Activated CD8-positive, alpha-beta memory T cell treated with anti-CD3 and anti-CD28 coated beads, Interleukin-2, amount 50 U/mL, for 1 hour (primary cell): ENCODE results near the gene SLC13A4.
"Not testable (repeated sequence)": the region's sequence is repeated elsewhere in the genome, so short reads cannot be mapped to it uniquely, and the experiment has no call there.

Experiments
- DNase-seq: peaks from one replicate; pipeline ENCODE4 v3.0.0-alpha.2; 2020; ENCODE audit errors: extremely low read depth

SLC13A4 gene

GRCh38 chr7:135748770-135749169 is 20.8 kb upstream of the SLC13A4 start, which contains the start of gene FAM180A:
Gene FAM180A, minus strand, starts transcription at chr7:135748813. Its CDS starts 233 bp downstream, at chr7:135748580.
- no peak for DNase-seq

DNA sequence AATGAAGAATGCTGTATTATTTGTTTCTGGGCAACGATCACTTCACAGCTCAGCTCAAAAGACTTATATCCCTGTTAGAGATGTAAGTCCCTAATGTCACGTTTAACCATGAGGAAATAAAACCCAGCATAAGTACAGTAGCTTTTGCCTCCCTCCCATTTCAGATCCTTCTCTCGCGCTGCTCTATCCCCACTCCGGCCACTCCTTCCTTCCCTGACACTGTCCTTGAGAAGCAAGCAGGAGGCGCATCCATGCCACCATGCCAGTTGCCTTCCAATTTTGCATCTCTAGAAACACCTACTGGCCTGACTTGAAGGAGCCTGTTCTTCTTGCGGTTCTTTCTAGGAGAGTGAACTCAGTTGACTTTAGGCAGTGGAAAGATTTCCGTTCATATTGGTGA is 19.4 kb upstream of the SLC13A4 start:
- DNase-seq: no peak

DNA sequence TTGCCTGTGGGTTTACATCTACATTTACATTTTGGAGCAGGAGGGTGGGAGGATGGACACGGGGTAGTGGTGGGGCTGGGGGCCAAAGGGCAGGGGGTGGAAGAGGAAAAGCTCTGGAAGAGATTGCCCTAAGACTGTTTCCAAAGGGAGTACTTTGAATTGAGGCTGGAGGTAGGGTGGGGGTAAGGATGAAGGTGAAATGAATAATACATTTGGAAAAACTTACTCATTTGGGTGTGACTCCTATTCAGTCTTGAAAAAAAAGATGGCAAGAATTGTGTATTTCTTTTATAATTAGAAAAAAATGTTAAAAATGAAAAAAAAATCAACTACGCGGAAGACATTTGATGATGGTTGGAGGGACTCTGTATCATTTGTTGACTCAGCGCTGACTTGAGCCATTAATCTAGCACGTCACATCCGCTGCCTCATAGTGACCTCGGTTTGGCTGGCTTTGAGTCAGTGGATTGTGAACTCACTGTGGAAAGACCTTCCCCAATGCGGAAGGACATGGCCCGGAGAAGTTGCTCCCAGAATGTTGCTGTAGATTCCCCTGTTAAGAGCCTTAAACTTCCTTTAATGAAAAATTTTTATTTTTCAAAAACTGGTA is 17.8 kb upstream of the SLC13A4 start:
- DNase-seq: no peak

GRCh38 chr7:135744938-135745702 is 17.1 kb upstream of the SLC13A4 start:
- DNase-seq: no peak

GRCh38 chr7:135743907-135744731 is 16.1 kb upstream of the SLC13A4 start:
- no peak for DNase-seq

DNA sequence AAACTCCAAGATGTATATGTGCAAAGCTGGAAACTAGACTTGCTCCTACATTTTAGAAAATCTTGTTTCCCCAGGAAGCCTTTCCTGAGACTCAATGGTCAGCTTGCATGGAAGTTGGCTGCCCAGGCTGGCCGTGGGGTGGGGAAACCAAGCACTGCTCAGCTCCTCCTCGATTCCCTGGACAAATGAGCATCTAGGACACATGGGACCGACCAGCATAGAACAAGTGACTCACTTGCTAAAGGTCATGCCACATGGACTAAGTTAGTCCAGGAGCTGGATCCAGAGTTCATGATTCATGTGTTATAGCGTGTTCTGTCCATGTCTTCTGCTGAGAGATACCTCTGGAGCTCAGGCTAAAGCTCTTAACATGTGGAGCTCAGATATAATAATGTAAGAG is 14.4 kb upstream of the SLC13A4 start:
- DNase-seq: no peak

- no peak for DNase-seq
Observed at GRCh38 chr7:135741905-135742304, 13.9 kb upstream of the SLC13A4 start.

DNA sequence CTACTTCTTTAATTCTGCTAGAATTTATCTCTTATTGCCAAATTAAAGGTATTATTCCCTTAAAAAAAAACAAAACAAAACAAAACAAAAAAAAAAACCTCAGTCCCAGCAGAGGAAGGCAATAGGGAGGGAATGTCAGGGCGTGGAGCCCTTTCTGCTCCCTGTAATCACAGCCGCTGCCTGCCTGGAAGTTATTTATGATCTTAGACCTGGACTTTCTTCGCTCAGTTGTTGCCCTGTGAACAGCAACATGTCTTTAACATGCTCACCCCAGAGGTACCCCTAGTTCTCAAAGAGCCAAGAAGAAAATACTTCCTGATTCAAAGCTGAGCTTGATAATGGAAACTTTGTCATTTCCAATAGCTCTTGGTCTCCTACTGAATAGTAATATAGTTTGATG is 12.9 kb upstream of the SLC13A4 start:
- DNase-seq: no peak

DNA sequence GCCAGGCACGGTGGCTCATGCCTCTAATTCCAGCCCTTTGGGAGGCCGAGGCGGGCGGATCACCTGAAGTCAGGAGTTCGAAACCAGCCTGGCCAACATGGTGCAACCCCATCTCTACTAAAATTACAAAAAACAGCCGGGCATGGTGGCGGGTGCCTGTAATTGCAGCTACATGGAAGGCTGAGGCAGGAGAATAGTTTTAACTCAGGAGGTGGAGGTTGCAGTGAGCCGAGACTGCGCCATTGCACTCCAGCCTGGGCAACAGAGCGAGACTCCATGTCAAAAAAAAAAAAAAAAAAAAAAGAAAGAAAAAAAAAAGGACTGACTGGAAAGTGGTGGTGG is 9.3 kb upstream of the SLC13A4 start:
- DNase-seq: not testable (repeated sequence)

DNA sequence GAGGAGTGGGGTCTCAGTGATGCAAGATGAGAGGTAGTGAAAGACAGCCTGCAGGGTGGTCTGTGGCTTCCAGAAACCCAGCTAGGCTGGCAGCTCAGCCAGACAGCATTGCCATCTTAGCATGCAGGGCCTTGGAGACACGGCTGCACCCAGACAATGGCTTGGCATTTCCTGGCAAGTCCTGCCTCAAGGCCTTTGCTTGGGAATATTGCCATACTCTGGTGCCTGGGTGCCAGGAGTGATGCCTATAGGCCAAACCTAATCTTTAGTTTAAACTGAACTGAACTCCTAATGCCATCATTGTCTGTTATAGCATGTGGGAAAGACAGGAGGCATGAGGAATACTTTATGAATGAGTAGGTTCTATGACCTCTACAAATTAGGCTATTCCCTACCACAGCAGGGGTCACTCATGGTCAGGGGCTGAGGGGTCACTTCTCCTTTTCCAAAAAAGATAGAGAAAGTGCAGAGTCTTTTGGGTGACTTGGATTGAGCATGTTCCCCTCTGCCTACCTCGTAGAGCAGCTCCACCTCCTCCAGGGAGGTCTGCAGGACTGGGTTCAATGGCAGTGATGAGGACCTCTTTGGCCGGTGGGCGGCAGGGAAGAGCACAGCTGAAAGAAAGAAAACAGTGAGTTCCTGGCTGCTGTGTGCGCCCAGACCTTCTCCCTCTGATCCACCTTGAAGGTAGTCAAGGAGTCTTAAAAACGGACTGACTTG is 8.8 kb upstream of the SLC13A4 start:
- DNase-seq: no peak

DNA sequence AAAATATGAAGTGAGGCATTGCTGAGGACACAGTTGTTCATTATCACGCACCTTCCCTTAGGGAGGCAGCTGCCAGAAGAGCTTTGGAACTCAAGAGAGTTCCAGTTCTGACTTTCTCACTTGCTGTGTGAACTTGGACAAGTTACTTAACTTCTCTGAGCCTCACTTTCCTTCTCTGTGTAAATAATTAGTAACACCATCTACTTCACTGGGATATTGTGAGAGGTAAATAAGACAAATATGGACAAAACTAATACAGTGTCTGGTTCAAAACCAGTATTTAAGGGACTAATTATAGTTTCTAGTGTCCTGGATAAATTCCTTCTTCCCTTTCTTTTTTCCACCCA is 6.3 kb upstream of the SLC13A4 start:
- no peak for DNase-seq

- no peak for DNase-seq
Observed at GRCh38 chr7:135733603-135734342, 5.8 kb upstream of the SLC13A4 start.

- no peak for DNase-seq
Observed at GRCh38 chr7:135731131-135731530, 3.1 kb upstream of the SLC13A4 start.

- DNase-seq: no peak
Observed at GRCh38 chr7:135729230-135729629, 1.2 kb upstream of the SLC13A4 start.

- no peak for DNase-seq
Observed at GRCh38 chr7:135726911-135727673, 894 bp downstream of the SLC13A4 start.

- DNase-seq: no peak
Observed at GRCh38 chr7:135726276-135726788, 1.7 kb downstream of the SLC13A4 start.

GRCh38 chr7:135723411-135723810 is 4.6 kb downstream of the SLC13A4 start:
- no peak for DNase-seq

DNA sequence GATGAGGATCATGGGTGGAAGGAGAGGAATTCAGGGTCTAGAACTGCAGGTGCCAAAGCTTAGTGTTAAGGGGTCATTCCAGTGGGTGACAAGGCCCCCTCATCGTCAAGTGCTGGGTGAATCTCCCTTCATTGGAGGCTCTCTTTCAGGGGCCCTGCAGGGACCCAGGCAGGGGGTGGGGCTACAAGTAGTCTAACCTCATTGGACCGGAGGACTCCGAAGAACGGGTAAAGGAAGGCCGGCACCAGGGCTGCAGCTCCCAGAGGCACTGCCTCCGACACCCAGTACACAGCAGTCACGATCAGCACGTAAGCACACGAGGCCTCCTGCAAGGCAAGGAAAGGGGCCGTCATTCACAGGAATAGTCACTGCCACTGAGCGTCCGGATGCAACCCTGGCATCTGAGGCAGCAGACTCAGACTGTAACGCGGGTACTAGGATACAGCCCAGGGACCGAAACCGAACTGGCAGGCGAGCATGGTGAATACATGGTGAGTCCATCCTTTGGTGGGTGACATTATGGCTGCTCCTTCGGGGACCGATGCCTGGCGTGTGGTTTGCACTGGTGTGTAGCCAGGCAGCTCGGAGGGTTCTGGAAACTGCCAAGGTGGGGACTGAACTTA is 6.7 kb downstream of the SLC13A4 start:
- DNase-seq: no peak

- DNase-seq: no peak
Observed at GRCh38 chr7:135719688-135720087, 8.3 kb downstream of the SLC13A4 start.
